Measurements from ENCODE around the gene GABARAP. TPM values are rescaled to one million over a fixed set of nuclear protein-coding genes. Genes with fewer than 3 reads are reported as not detected.

Gene GABARAP
- total and polyA plus RNA-seq, 7 experiments from 2014 or later, result 214 to 950 (median 296) TPM

- H3K4me1 Mint-ChIP-seq, result peaks cover 0 to 3% (median under 1%) of the 10 kb centered on the region in 7 donors
- peak; percentile 45 for ATAC-seq
- H3K4me3 Mint-ChIP-seq, result no peak overlapping the region
- Histone ChIP-seq H3K27me3 (ENCODE audit: control insufficient read depth in 2 of 2, insufficient read depth in 2 of 2, low read length in 2 of 2) (no peaks in the 10 kb centered on the region), H3K4me3 (ENCODE audit: low read length) (no peak overlapping the region), H3K9me3 (ENCODE audit: control insufficient read depth in 2 of 3, low read length in 3 of 3) (no peaks in the 10 kb centered on the region), H3K27ac (ENCODE audit: low read depth, low read length) (no peak overlapping the region), H3K4me1 (ENCODE audit: control insufficient read depth in 2 of 2, insufficient read depth in 2 of 2, low read length in 2 of 2) (no peaks in the 10 kb centered on the region), H3K36me3 (ENCODE audit: control insufficient read depth in 2 of 3, insufficient read depth in 3 of 3, low read length in 3 of 3) (peaks cover 0 to 36% (median 0%) of the 10 kb centered on the region in 3 experiments)
- H3K9me3 Mint-ChIP-seq, result peaks cover 0 to 2% (median 0%) of the 10 kb centered on the region in 11 donors
- intact Hi-C loops (cut with micrococcal nuclease), result no loop called here
- peak overlapping the region in 2 of 9 donors; percentile 28 to 55 for H3K27ac Mint-ChIP-seq
- H3K36me3 Mint-ChIP-seq, result peaks cover 0 to 16% (median 4%) of the 10 kb centered on the region in 5 donors
- H3K27me3 Mint-ChIP-seq, result no peaks in the 10 kb centered on the region
- POLR2A ChIA-PET, result no interaction called here
- DNase-seq, result peak in 2 of 9 donors; percentile 19 to 22
- CTCF ChIA-PET, result no interaction called here
These were observed 50.5 kb downstream of the GABARAP start for GRCh38 chr17:7191571-7192270.

GRCh38 chr17:7191069-7191468, 51.2 kb downstream of the GABARAP start:
- Mint-ChIP-seq H3K4me3 (no peak overlapping the region), H3K9me3 (peaks cover 0 to 2% (median 0%) of the 10 kb centered on the region in 11 donors), H3K4me1 (peaks cover 0 to 8% (median 6%) of the 10 kb centered on the region in 7 donors), H3K36me3 (peaks cover 0 to 11% (median 4%) of the 10 kb centered on the region in 5 donors), H3K27me3 (no peaks in the 10 kb centered on the region), H3K27ac (peak overlapping the region in 1 of 9 donors; percentile 28)
- Histone ChIP-seq H3K27me3 (ENCODE audit: control insufficient read depth in 2 of 2, insufficient read depth in 2 of 2, low read length in 2 of 2) (no peaks in the 10 kb centered on the region), H3K4me3 (ENCODE audit: low read length) (no peak overlapping the region), H3K27ac (ENCODE audit: low read depth, low read length) (no peak overlapping the region), H3K9me3 (ENCODE audit: control insufficient read depth in 2 of 3, low read length in 3 of 3) (no peaks in the 10 kb centered on the region), H3K4me1 (ENCODE audit: control insufficient read depth in 2 of 2, insufficient read depth in 2 of 2, low read length in 2 of 2) (no peaks in the 10 kb centered on the region), H3K36me3 (ENCODE audit: control insufficient read depth in 2 of 3, insufficient read depth in 3 of 3, low read length in 3 of 3) (peaks cover 0 to 30% (median 0%) of the 10 kb centered on the region in 3 experiments)
- no peak for DNase-seq
- POLR2A ChIA-PET, result no interaction called here
- ATAC-seq, result no peak
- intact Hi-C loops (cut with micrococcal nuclease), result no loop called here
- CTCF ChIA-PET, result no interaction called here

- intact Hi-C loops (cut with micrococcal nuclease), result no loop called here
- no peak for DNase-seq
- no peaks in the 10 kb centered on the region for H3K27me3 Mint-ChIP-seq
These were observed 51.9 kb downstream of the GABARAP start for GRCh38 chr17:7190276-7190917.

More at GRCh38 chr17:7190276-7190917, 51.9 kb downstream of the GABARAP start:
- Histone ChIP-seq H3K27me3 (ENCODE audit: control insufficient read depth in 2 of 2, insufficient read depth in 2 of 2, low read length in 2 of 2) (no peaks in the 10 kb centered on the region), H3K4me3 (ENCODE audit: low read length) (no peak overlapping the region), H3K9me3 (ENCODE audit: control insufficient read depth in 2 of 3, low read length in 3 of 3) (no peaks in the 10 kb centered on the region), H3K36me3 (ENCODE audit: control insufficient read depth in 2 of 3, insufficient read depth in 3 of 3, low read length in 3 of 3) (peaks cover 0 to 23% (median 0%) of the 10 kb centered on the region in 3 experiments), H3K27ac (ENCODE audit: low read depth, low read length) (no peak overlapping the region), H3K4me1 (ENCODE audit: control insufficient read depth in 2 of 2, insufficient read depth in 2 of 2, low read length in 2 of 2) (no peaks in the 10 kb centered on the region)
- Mint-ChIP-seq H3K9me3 (peaks cover 0 to 2% (median 0%) of the 10 kb centered on the region in 11 donors), H3K36me3 (peaks cover 0 to 10% (median 4%) of the 10 kb centered on the region in 5 donors), H3K4me3 (no peak overlapping the region), H3K27ac (no peak overlapping the region), H3K4me1 (peaks cover 0 to 8% (median 6%) of the 10 kb centered on the region in 7 donors)
- ChIA-PET POLR2A (no interaction called here), CTCF (no interaction called here)
- ATAC-seq, result no peak

Small RNA genes lying within 50 kb of the gene (microRNA-seq; reads per million reads assigned to microRNA genes)
- gene MIR324 (ENCODE audit: borderline microRNAs expressed), result 528 reads per million, percentile 75 among the genes with 10 or more reads in this experiment

Other genes with a start within 250 kb of the GABARAP start
Only the 30 nearest of the 36 such genes appear.
- 10 to 100 TPM in 3 of 5 experiments, 1 to 10 TPM in 2; 3.4 to 20.9 (median 15.0) TPM for gene SLC16A13, start 206.4 kb downstream of the GABARAP start, total RNA-seq
- 1 to 10 TPM; 1.8 to 3.5 TPM for gene SLC16A13, start 206.4 kb downstream of the GABARAP start, polyA plus RNA-seq
- 1 to 10 TPM in 3 of 5 experiments, under 1 TPM in 2; 0.24 to 1.7 (median 1.4) TPM for gene SLC16A11, start 198.4 kb downstream of the GABARAP start, total RNA-seq
- 1 to 10 TPM; 1.1 TPM for gene SLC16A11, start 198.4 kb downstream of the GABARAP start, polyA plus RNA-seq
- gene CLEC10A, start 162.2 kb downstream of the GABARAP start, total RNA-seq, result 10 to 100 TPM in 1 of 5 experiments, 1 to 10 TPM in 3, not detected in 1; 1.4 to 10.6 (median 4.9) TPM
- not detected for gene CLEC10A, start 162.2 kb downstream of the GABARAP start, polyA plus RNA-seq
- 10 to 100 TPM in 1 of 5 experiments, 1 to 10 TPM in 1, under 1 TPM in 1, not detected in 2; 0.27 to 15.0 (median 1.9) TPM for gene ASGR2, start 127.6 kb downstream of the GABARAP start, total RNA-seq
- gene ASGR2, start 127.6 kb downstream of the GABARAP start, polyA plus RNA-seq, result not detected
- 10 to 100 TPM in 1 of 5 experiments, 1 to 10 TPM in 1, under 1 TPM in 2, not detected in 1; 0.79 to 11.9 (median 1.3) TPM for gene ASGR1, start 63.1 kb downstream of the GABARAP start, total RNA-seq
- gene ASGR1, start 63.1 kb downstream of the GABARAP start, polyA plus RNA-seq, result not detected
- 10 to 100 TPM; 10.9 to 25.4 (median 16.5) TPM for gene DLG4, start 22.6 kb downstream of the GABARAP start, total RNA-seq
- gene DLG4, start 22.6 kb downstream of the GABARAP start, polyA plus RNA-seq, result under 1 TPM; 0.26 to 0.83 TPM
- gene ACADVL, start 22.5 kb downstream of the GABARAP start, total RNA-seq, result 100 to 1,000 TPM; 287 to 390 (median 339) TPM
- gene ACADVL, start 22.5 kb downstream of the GABARAP start, polyA plus RNA-seq, result 10 to 100 TPM; 75.3 to 88.4 TPM
- 10 to 100 TPM; 51.2 to 91.5 (median 52.3) TPM for gene DVL2, start 7.9 kb downstream of the GABARAP start, total RNA-seq
- gene DVL2, start 7.9 kb downstream of the GABARAP start, polyA plus RNA-seq, result 10 to 100 TPM; 15.1 to 31.1 TPM
- 10 to 100 TPM; 12.3 to 58.7 (median 55.2) TPM for gene PHF23, start 3.0 kb downstream of the GABARAP start, total RNA-seq
- gene PHF23, start 3.0 kb downstream of the GABARAP start, polyA plus RNA-seq, result 10 to 100 TPM; 16.0 to 41.3 TPM
- gene CTDNEP1, start 9.3 kb upstream of the GABARAP start, total RNA-seq, result 100 to 1,000 TPM in 4 of 5 experiments, 10 to 100 TPM in 1; 96.8 to 173 (median 133) TPM
- 10 to 100 TPM; 38.3 to 45.4 TPM for gene CTDNEP1, start 9.3 kb upstream of the GABARAP start, polyA plus RNA-seq
- gene ELP5, start 9.8 kb upstream of the GABARAP start, total RNA-seq, result 10 to 100 TPM; 26.9 to 49.1 (median 32.9) TPM
- gene ELP5, start 9.8 kb upstream of the GABARAP start, polyA plus RNA-seq, result 10 to 100 TPM; 60.4 to 89.9 TPM
- 1 to 10 TPM in 2 of 5 experiments, under 1 TPM in 3; 0.29 to 3.8 (median 0.81) TPM for gene CLDN7, start 20.0 kb upstream of the GABARAP start, total RNA-seq
- gene CLDN7, start 20.0 kb upstream of the GABARAP start, polyA plus RNA-seq, result 1 to 10 TPM; 1.7 to 2.9 TPM
- not detected for gene SLC2A4, start 39.3 kb upstream of the GABARAP start, total RNA-seq
- not detected for gene SLC2A4, start 39.3 kb upstream of the GABARAP start, polyA plus RNA-seq
- gene YBX2, start 52.2 kb upstream of the GABARAP start, total RNA-seq, result under 1 TPM in 3 of 5 experiments, not detected in 2; 0.27 to 0.64 (median 0.40) TPM
- gene YBX2, start 52.2 kb upstream of the GABARAP start, polyA plus RNA-seq, result not detected
- 100 to 1,000 TPM; 237 to 666 (median 453) TPM for gene EIF5A, start 65.2 kb upstream of the GABARAP start, total RNA-seq
- gene EIF5A, start 65.2 kb upstream of the GABARAP start, polyA plus RNA-seq, result 100 to 1,000 TPM; 158 to 558 TPM
- gene GPS2, start 72.9 kb upstream of the GABARAP start, total RNA-seq, result 100 to 1,000 TPM in 3 of 5 experiments, 10 to 100 TPM in 2; 72.6 to 145 (median 107) TPM
- gene GPS2, start 72.9 kb upstream of the GABARAP start, polyA plus RNA-seq, result 100 to 1,000 TPM in 1 of 2 donors, 10 to 100 TPM in 1; 80.1 to 134 TPM
- gene NEURL4, start 86.9 kb upstream of the GABARAP start, total RNA-seq, result 10 to 100 TPM; 42.6 to 92.6 (median 50.1) TPM
- gene NEURL4, start 86.9 kb upstream of the GABARAP start, polyA plus RNA-seq, result 1 to 10 TPM; 1.1 to 2.5 TPM
- gene ACAP1, start 94.1 kb upstream of the GABARAP start, total RNA-seq, result 100 to 1,000 TPM; 482 to 708 (median 599) TPM
- gene ACAP1, start 94.1 kb upstream of the GABARAP start, polyA plus RNA-seq, result 100 to 1,000 TPM; 234 to 337 TPM
- gene KCTD11, start 109.7 kb upstream of the GABARAP start, total RNA-seq, result 10 to 100 TPM in 1 of 5 experiments, 1 to 10 TPM in 4; 2.7 to 13.7 (median 4.0) TPM
- 1 to 10 TPM in 1 of 2 donors, under 1 TPM in 1; 0.83 to 1.1 TPM for gene KCTD11, start 109.7 kb upstream of the GABARAP start, polyA plus RNA-seq
- gene TMEM95, start 112.7 kb upstream of the GABARAP start, total RNA-seq, result not detected
- gene TMEM95, start 112.7 kb upstream of the GABARAP start, polyA plus RNA-seq, result not detected
- 10 to 100 TPM in 4 of 5 experiments, 1 to 10 TPM in 1; 1.5 to 23.4 (median 13.9) TPM for gene TNK1, start 138.6 kb upstream of the GABARAP start, total RNA-seq
- gene TNK1, start 138.6 kb upstream of the GABARAP start, polyA plus RNA-seq, result 1 to 10 TPM; 5.8 to 7.4 TPM
- gene PLSCR3, start 152.1 kb upstream of the GABARAP start, total RNA-seq, result 100 to 1,000 TPM in 1 of 5 experiments, 10 to 100 TPM in 4; 74.8 to 142 (median 85.0) TPM
- 100 to 1,000 TPM; 162 to 212 TPM for gene PLSCR3, start 152.1 kb upstream of the GABARAP start, polyA plus RNA-seq
- gene TMEM256, start 161.6 kb upstream of the GABARAP start, total RNA-seq, result 10 to 100 TPM; 31.5 to 58.5 (median 48.2) TPM
- 10 to 100 TPM; 45.2 to 64.9 TPM for gene TMEM256, start 161.6 kb upstream of the GABARAP start, polyA plus RNA-seq
- gene NLGN2, start 165.4 kb upstream of the GABARAP start, total RNA-seq, result 10 to 100 TPM in 3 of 5 experiments, 1 to 10 TPM in 2; 1.6 to 17.8 (median 11.9) TPM
- under 1 TPM; 0.20 to 0.28 TPM for gene NLGN2, start 165.4 kb upstream of the GABARAP start, polyA plus RNA-seq
- not detected for gene SPEM1, start 177.9 kb upstream of the GABARAP start, total RNA-seq
- gene SPEM1, start 177.9 kb upstream of the GABARAP start, polyA plus RNA-seq, result not detected
- not detected for gene SPEM2, start 183.2 kb upstream of the GABARAP start, total RNA-seq
- not detected for gene SPEM2, start 183.2 kb upstream of the GABARAP start, polyA plus RNA-seq
- gene SPEM3, start 186.4 kb upstream of the GABARAP start, total RNA-seq, result not detected
- gene SPEM3, start 186.4 kb upstream of the GABARAP start, polyA plus RNA-seq, result not detected
- gene TMEM102, start 193.0 kb upstream of the GABARAP start, total RNA-seq, result 10 to 100 TPM in 3 of 5 experiments, 1 to 10 TPM in 2; 8.2 to 19.1 (median 16.5) TPM
- gene TMEM102, start 193.0 kb upstream of the GABARAP start, polyA plus RNA-seq, result 10 to 100 TPM in 1 of 2 donors, 1 to 10 TPM in 1; 8.5 to 26.1 TPM
- 10 to 100 TPM in 1 of 5 experiments, 1 to 10 TPM in 4; 2.8 to 39.7 (median 3.4) TPM for gene FGF11, start 197.1 kb upstream of the GABARAP start, total RNA-seq
- under 1 TPM in 1 of 2 donors, not detected in 1; 0.09 TPM for gene FGF11, start 197.1 kb upstream of the GABARAP start, polyA plus RNA-seq
- 10 to 100 TPM in 1 of 5 experiments, 1 to 10 TPM in 4; 6.0 to 14.6 (median 7.2) TPM for gene CHRNB1, start 202.6 kb upstream of the GABARAP start, total RNA-seq
- 10 to 100 TPM; 14.9 to 24.8 TPM for gene CHRNB1, start 202.6 kb upstream of the GABARAP start, polyA plus RNA-seq

Measured in naive thymus-derived CD4-positive, alpha-beta T cell (primary cell).